MG63 (cell line): Measurements from ENCODE around the gene MPPE1. TPM values are rescaled to one million over a fixed set of nuclear protein-coding genes. Genes with fewer than 3 reads are reported as not detected.
"Not testable (repeated sequence)": the region's sequence is repeated elsewhere in the genome, so short reads cannot be mapped to it uniquely, and the experiment has no call there.

ENCODE experiments used
- DNase-seq: peaks from one replicate; pipeline ENCODE4 v3.0.0-alpha.2; 2020
- H3K27me3 ChIP-seq: fragments of 250-450 bp; sonication (Bioruptor Pico); 2 replicates; pipeline ENCODE4 v1.5.1; 2020; ENCODE audit warnings: mild to moderate bottlenecking, moderate library complexity
- H3K36me3 ChIP-seq: fragments of 250-450 bp; sonication (Bioruptor Pico); 2 replicates; pipeline ENCODE4 v1.5.1; 2020; ENCODE audit warnings: mild to moderate bottlenecking, moderate library complexity
- H3K4me3 ChIP-seq: fragments of 250-450 bp; sonication (Bioruptor Pico); 2 replicates; pipeline ENCODE4 v1.5.1; 2020; ENCODE audit warnings: mild to moderate bottlenecking, moderate library complexity
- H3K9me3 ChIP-seq: fragments of 250-450 bp; sonication (Bioruptor Pico); 2 replicates; pipeline ENCODE4 v1.5.1; 2020; ENCODE audit warnings: mild to moderate bottlenecking, moderate library complexity
- total RNA-seq: library from RNA; depleted of rRNA; stranded (reverse); fragments of >200 nt; shearing (Covaris generic); gene quantifications from 2 replicates; pipeline ENCODE4 v1.2.3, GENCODE V29; 2014; ENCODE audit warnings: low replicate concordance

Gene MPPE1
- total RNA-seq, 1 experiment from 2014 or later: 29.6 TPM

DNA sequence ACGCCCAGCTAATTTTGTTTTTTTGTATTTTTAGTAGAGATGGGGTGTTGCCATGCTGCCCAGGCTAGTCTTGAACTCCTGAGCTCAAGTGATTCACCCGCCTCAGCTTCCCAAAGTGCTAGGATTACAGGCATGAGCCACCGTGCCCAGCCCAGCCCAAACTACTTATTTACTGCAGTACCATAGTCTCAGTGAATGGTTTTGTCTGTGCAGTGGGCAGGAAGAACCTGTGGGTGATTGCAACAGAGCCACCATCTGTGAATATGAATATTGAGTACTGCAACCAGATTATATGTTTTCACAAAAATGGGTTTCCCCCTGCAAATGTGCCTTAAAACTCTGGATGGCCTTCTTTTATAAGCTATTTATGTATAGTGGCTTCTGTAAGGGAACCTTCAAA is 9.1 kb downstream of the MPPE1 start:
- Histone ChIP-seq H3K36me3 (peaks cover 9% of the 10 kb centered on the region), H3K4me3 (no peak overlapping the region), H3K9me3 (no peaks in the 10 kb centered on the region), H3K27me3 (no peaks in the 10 kb centered on the region)
- no peak for DNase-seq

DNA sequence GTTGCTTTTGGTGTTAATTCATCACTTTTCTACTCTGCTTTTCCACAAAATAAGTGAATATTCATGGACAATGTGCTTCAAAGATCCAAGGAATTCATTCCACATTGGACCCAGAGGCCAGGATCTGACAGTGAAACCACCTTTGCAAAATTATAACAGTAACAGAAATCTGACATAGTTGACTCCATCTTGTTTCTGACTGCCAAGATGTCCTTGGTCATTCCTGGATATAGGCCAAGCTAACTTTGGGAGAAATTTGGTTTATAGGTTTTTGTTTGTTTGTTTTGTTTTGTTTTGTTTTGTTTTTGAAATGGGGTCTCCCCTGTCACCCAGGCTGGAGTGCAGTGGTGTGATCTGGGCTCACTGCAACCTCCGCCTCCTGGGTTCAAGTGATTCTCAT is 10.3 kb downstream of the MPPE1 start:
- Histone ChIP-seq H3K4me3 (no peak overlapping the region), H3K9me3 (no peaks in the 10 kb centered on the region), H3K36me3 (peaks cover 9% of the 10 kb centered on the region), H3K27me3 (no peaks in the 10 kb centered on the region)
- no peak for DNase-seq

DNA sequence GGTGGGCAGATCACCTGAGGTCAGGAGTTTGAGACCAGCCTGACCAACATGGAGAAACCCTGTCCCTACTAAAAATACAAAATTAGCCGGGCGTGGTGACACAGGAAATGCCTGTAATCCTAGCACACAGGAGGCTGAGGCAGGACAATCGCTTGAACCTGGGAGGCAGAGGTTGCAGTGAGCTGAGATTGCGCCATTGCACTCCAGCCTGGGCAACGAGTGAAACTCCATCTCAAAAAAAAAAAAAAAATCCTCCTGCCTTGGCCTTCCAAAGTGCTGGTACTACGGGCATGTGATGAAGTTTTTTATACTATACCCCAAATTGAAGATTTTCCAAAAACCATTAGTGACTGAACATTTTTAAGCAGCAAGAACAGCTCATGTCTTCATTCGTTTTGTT is 15.7 kb downstream of the MPPE1 start:
- peaks cover 14% of the 10 kb centered on the region for H3K36me3 ChIP-seq
- H3K4me3 ChIP-seq, DNase-seq, H3K27me3 ChIP-seq, H3K9me3 ChIP-seq: not testable (repeated sequence)

DNA sequence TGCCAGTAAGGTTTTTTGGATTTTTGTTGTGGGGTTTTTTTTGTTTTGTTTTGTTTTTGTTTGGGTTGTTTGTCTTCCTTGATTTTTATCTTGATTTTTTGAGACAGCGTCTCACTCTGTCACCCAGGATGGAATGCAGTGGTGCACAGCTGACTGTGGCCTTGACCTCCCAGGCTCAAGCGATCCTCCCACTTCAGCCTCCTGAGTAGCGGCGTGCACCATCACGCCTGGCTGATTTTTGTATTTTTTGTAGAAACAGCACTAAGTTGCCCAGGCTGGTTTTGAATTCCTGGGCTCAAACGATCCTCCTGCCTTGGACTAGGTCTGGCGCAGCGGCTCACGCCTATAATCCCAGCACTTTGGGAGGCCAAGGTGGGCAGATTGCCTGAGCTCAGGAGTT is 16.4 kb downstream of the MPPE1 start:
- H3K36me3 ChIP-seq: peaks cover 10% of the 10 kb centered on the region
- no peak overlapping the region for H3K4me3 ChIP-seq
- no peaks in the 10 kb centered on the region for H3K27me3 ChIP-seq
- no peak for DNase-seq
- H3K9me3 ChIP-seq: no peaks in the 10 kb centered on the region

DNA sequence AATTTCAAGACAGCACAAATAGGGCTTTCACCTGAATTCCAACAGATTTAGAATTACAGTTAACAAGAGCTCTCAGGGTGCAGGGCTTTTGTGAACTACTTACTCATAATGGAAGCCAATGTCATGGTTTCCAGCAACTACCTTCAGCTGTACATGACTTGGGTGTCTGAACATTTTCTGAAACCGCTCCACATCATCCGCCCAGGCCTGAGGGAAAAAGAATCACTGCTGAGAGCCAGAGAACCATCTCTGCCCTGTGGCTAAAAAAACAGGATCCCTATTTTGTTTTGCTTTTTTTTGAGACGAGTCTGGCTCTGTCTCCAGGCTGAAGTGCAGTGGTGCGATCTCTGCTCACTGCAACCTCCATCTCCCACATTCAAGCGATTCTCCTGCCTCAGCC is 18.8 kb downstream of the MPPE1 start:
- H3K4me3 ChIP-seq: no peak overlapping the region
- DNase-seq: no peak
- no peaks in the 10 kb centered on the region for H3K27me3 ChIP-seq
- H3K9me3 ChIP-seq: no peaks in the 10 kb centered on the region
- H3K36me3 ChIP-seq: peaks cover 5% of the 10 kb centered on the region; the same call in 1 of the 2 replicates

DNA sequence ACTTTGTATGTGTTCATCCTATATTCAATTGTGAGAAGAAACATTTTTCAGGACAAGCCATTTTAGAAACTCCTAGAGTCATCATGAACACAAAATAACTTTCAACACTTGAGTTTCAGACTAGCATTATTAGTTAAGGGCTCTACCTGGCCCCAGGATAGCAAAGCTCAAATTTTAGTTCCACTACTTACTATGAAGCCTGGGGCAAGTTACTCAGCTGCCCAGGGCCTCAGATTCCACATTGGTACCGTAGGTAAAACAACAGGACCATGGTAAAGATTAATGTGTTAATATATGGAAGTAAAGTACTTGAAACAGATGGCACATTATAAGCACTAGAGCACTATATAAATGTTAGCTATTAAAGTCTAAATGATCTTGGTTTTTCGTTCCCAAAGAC is 19.4 kb downstream of the MPPE1 start:
- no peak for DNase-seq
- no peak overlapping the region for H3K4me3 ChIP-seq
- no peaks in the 10 kb centered on the region for H3K9me3 ChIP-seq
- H3K36me3 ChIP-seq: peaks cover 5% of the 10 kb centered on the region; the same call in 1 of the 2 replicates
- H3K27me3 ChIP-seq: no peaks in the 10 kb centered on the region

DNA sequence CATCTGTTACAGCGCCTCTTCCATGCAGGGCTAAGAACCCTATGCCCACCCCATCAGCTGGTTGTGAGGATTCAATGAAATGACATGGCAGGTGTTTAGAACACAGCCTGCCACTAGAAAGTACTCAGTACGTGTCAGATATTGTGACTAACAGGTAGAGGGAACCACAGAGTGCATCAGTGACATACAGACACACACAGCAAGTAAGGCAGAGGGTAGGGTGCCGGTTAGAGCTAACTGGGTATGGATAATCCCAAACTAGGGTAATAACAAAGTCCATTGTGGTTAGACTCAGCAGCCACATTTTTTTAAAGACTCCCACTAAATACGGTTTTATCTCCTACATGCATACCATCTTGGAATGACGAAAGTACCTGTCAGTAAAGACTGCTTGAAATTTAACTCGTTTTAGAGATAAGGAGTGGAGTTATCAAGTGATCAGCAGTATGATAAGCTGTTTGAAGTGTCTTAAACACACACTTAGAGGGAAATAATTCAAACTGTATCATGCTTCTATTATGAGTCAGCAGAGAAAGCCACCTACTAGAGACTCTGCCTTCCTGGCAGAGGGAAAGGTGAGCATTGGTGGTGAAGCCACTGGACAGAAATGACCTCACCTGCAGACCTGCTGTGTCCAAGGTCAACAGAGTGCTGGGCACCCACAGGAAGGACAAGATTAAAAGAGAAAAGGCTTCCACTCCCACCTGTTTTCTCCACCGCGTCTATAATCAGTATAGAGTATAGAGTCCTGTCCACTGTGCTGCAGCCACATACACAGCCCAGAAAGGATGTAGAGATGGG is 20.6 kb downstream of the MPPE1 start:
- Histone ChIP-seq H3K4me3 (no peak overlapping the region), H3K36me3 (peaks cover 5% of the 10 kb centered on the region; the same call in 1 of the 2 replicates), H3K27me3 (no peaks in the 10 kb centered on the region), H3K9me3 (no peaks in the 10 kb centered on the region)
- no peak for DNase-seq

DNA sequence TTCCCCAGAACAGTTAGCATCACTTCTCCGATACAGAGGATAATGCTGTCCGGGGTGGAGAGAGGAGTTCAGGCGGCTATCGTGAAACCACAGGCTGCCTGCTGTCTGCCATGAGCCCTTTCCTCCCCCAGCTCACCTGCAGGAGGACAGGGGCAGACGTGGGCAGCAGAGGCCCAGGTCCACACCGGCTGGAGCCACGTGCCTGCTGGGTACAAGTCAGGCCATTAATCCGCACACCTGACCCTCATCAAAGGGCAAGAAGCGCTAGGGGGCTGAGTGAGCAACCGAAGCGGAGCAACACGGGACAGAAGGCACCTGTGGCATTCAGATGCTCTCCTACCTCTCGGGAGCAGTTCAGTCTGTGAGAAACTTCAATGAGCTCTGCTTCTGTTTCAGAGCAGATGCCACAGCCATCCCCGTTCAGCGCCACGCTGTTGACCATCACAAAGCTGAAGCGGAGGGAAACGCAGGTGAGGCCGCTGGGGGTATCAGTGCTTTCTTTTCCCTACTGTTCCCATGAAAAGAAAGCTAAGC is 21.5 kb downstream of the MPPE1 start:
- H3K27me3 ChIP-seq: no peaks in the 10 kb centered on the region
- peaks cover 5% of the 10 kb centered on the region; the same call in 1 of the 2 replicates for H3K36me3 ChIP-seq
- no peak overlapping the region for H3K4me3 ChIP-seq
- H3K9me3 ChIP-seq: no peaks in the 10 kb centered on the region
- no peak for DNase-seq

DNA sequence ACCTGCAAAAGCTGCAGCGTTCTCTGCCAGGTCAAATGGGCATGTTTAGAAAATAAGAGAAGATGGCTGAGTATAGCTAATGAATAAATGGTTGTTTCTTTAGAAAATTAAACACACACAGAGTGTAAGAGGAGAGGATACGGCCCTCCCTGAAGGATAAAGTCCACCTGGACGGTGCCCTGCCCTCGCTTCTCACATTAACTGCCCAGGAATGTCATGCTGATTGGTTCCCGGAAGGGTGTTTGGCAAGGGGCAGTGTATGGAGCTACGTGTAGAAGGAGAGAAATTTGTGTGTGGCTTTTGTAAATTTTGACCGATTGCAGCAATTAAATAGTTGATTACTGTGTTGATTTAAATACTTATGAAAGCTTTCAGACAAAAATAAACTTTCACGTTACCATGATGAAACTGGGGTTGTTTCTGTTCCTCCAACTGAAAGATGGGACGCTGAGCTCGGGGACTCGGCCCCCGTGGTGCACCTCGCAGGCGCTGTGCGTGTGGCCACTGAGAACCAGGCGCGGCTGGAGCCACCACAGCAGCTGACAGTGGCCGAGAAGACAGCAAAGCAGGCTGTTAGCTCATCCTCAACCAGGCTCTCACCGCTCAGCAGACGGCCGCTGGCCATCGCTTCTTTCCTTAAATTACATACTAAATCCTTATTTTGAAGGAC is 22.7 kb downstream of the MPPE1 start:
- DNase-seq: no peak
- no peaks in the 10 kb centered on the region for H3K9me3 ChIP-seq
- no peaks in the 10 kb centered on the region for H3K27me3 ChIP-seq
- H3K4me3 ChIP-seq: no peak overlapping the region
- H3K36me3 ChIP-seq: peaks cover 3% of the 10 kb centered on the region; the same call in 1 of the 2 replicates

DNA sequence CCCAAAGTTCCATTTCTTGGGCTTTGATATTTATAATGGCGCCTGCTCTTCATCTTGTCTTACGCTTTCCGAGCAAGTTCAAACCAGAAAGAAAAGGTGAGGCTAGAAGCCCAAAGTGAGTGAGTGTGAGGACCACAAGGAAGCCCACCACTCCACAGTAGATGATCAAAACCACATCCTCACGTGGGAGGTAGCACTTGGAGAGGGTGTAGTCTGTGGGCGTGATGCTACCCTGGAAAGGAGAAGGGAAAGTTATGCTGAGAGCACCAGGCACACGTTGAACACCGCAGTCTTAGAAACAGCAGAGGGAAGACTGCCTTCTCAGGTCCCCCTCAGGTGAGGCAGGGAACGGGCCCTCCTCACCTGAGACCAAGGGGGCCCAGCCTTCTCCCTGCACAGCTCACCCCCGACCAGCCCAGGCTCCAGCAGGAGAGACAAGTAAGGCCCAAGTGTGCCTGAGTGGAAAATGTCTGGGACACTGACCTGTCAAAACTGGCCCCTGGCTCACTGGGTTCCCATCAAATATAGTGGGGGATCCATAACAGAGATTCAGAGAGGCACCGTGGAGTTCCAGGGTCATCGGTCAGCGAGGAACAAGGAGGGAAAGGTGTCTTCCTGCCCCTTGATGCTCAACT is 23.6 kb downstream of the MPPE1 start:
- no peak overlapping the region for H3K4me3 ChIP-seq
- DNase-seq: no peak
- H3K36me3 ChIP-seq: no peaks in the 10 kb centered on the region
- no peaks in the 10 kb centered on the region for H3K27me3 ChIP-seq
- H3K9me3 ChIP-seq: no peaks in the 10 kb centered on the region

DNA sequence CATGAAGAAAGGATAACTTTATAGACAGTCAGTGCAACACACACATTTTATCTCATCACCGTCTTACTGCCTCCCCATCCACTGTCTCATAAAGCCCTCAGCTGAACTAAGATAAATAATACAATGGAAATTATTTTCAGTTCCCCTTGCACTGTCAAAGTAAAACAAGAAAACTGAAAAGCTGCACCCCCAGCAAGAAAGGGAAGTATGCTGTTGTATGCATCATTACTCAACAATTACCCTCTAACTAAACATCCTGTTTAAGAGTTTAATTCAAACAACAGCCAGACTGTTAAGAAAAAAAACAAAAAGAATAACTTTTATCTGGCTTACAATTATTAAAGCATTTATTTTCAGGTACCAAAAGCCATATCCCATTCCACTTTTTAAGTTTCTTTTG is 25.0 kb downstream of the MPPE1 start:
- Histone ChIP-seq H3K9me3 (no peaks in the 10 kb centered on the region), H3K36me3 (no peaks in the 10 kb centered on the region), H3K4me3 (no peak overlapping the region), H3K27me3 (no peaks in the 10 kb centered on the region)
- no peak for DNase-seq

DNA sequence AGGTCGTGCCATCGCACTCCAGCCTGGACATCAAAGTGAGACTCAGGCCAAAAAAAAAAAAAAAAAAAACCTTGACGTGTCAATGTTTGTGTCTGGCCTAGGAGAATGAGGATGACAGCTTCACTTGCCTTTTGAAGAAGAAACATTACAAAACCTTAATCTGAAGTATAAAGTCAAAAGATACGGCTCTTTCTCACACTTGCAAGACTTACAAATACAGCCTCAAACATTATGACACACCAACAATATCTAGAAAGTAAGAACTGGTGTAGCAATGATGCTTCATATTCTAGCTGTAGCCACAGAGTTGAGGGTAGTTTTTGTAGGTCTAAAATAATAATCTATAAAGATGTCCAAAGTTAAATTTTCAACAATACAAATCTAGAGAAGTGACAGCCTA is 25.5 kb downstream of the MPPE1 start:
- H3K4me3 ChIP-seq: no peak overlapping the region
- DNase-seq: no peak
- H3K9me3 ChIP-seq: no peaks in the 10 kb centered on the region
- no peaks in the 10 kb centered on the region for H3K27me3 ChIP-seq
- H3K36me3 ChIP-seq: no peaks in the 10 kb centered on the region

DNA sequence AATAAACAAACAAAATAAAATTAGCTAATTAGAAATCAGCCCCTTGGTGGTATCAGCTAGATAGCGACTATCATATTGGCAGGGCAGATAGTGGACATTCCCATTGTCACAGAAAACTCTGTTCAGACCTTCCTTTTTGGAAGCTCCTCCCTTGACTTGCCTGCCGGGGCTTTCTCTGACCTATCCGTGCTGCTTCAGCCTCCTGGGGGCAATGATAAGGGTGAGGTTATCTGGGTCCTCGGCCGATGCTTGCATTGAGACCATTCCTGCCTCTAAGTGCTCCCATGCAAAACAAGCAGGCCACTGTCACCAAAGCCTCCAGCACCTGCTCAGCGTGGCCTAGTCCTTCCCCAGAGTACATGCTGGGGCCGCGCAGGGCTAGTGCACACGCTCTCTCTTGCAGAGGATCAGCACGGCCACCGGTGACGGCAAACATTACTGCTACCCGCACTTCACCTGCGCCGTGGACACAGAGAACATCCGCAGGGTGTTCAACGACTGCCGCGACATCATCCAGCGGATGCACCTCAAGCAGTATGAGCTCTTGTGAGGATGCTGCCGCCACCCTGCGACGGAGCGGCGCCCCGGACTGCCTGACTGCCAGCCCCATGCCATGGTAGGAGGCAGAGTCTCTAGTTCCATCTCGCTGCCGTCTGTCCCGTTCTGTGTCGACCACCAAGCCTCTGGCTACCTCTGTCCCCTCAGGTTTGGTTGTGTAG is 27.4 kb downstream of the MPPE1 start:
- Histone ChIP-seq H3K9me3 (no peaks in the 10 kb centered on the region), H3K4me3 (no peak overlapping the region)
- no peak for DNase-seq

DNA sequence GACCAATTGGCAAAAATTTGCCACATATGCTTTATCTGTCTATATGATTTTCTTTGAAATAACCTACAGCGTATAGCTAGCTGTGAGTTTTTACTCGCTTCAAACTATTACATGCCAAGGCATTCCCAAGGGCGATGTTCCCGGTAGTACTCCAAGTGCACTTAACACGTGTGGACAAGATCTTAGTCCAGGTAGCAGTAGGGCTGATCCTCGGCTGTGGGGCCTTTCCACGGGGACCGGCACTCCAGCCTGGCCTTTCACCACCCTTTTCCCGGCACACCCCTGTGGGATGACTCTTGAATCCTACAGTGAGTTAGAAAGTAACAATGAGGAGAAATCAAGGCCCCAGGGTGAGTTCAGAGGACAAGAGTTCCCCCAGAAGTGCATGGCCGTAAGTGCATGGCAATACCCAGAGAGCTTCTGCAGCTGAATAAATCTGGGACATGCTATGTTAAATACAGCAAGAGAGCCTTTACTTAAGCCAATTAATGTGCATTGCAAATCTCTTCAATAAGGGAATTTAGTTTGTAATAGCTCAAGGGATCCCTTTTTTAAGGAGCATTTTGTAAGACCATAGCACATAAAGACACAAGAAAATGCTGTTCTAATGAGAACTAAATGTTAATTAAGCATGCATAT is 30.5 kb downstream of the MPPE1 start:
- Histone ChIP-seq H3K36me3 (no peaks in the 10 kb centered on the region), H3K4me3 (no peak overlapping the region), H3K9me3 (no peaks in the 10 kb centered on the region), H3K27me3 (no peaks in the 10 kb centered on the region)
- DNase-seq: no peak

More for the DNA sequence above, 27.4 kb downstream of the MPPE1 start:
- no peaks in the 10 kb centered on the region for H3K36me3 ChIP-seq
- H3K27me3 ChIP-seq: no peaks in the 10 kb centered on the region

DNA sequence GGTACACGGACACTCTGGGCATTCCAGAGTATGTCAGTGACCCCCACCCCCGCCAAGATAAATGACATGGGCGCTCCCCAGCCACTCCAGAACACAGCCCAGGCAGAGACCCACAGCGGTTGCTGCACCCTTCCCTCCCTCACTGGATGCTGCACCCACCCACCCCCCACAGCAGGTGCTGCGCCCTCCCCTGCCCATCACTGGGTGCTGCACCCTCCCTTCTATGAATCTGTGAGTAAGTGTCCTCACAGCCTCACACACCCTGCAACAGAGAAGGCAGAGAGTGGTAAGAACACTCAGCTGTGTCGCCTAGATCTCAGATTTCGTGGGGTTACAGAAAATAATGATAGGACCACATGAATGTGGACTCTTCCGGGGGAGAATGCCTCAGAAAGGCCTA is 33.4 kb downstream of the MPPE1 start:
- no peaks in the 10 kb centered on the region for H3K27me3 ChIP-seq
- H3K4me3 ChIP-seq: no peak overlapping the region
- no peaks in the 10 kb centered on the region for H3K9me3 ChIP-seq
- no peak for DNase-seq
- H3K36me3 ChIP-seq: no peaks in the 10 kb centered on the region

DNA sequence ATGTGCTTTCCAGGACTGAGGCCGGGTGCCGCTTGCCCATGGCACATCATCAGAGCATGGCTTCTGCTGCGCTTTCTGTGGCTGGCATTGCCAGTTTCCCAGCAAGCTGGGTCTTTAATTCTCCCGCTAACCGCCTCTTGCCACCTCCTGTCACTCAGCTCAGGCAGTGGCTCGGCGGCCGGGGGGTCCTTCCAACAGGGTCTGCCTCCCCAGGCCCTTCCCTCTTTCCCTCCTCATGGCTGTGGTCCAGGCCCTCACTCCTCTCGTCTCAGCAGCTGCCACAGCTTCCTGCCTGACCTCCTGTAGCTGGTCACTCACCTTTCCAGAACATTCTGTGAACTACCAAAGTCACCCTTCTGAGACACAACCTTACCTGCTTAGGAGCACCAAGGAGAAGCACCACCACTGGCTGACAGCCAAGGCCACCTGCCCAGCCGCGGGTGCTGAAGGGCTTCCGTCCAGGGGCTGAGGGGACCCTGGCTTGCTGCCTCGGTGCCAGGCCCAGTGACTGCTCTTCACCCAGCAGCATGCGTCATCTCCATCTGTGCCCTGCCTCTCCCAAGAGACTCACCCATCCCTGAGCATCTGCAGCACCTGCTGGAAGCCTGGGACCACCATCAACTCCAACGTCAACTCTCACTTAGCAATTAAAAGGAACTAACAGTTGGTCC is 34.3 kb downstream of the MPPE1 start:
- Histone ChIP-seq H3K27me3 (no peaks in the 10 kb centered on the region), H3K4me3 (no peak overlapping the region), H3K36me3 (no peaks in the 10 kb centered on the region), H3K9me3 (no peaks in the 10 kb centered on the region)
- DNase-seq: no peak
